H1 (cell line): ENCODE data around the gene IFT80. TPM values are rescaled to one million over a fixed set of nuclear protein-coding genes. Genes with fewer than 3 reads are reported as not detected.
A peak's percentile ranks its signal among the peaks of the same experiment; 100 is the strongest.

Experiments used
- CTCF ChIA-PET: fragments of 300-600 bp; sonication (Branson Sonifier 250); formaldehyde crosslinking; loops from one replicate; lab custom pipeline; 2021; ENCODE audit not compliant: partially characterized antibody; lab: Charles Lee
- POLR2A ChIA-PET: fragments of 300-600 bp; sonication (Branson Sonifier 250); formaldehyde crosslinking; loops from one replicate; lab custom pipeline; 2021; ENCODE audit warnings: inconsistent platforms; ENCODE audit not compliant: partially characterized antibody; lab: Charles Lee
- DNase-seq, 2 experiments: peaks; one replicate each; pipeline versions ENCODE4 v3.0.0 to v3.0.0-alpha.2; 2010 to 2022; ENCODE audit warnings: low spot score in 2 of 2, low read depth in 1 of 2, mixed read lengths in 1 of 2
- FAIRE-seq: peaks from 2 replicates; lab custom pipeline; 2011; peaks lifted over from hg19 to GRCh38; lab: Jason Lieb, UNC
- H2AFZ ChIP-seq: 2 replicates; pipeline ENCODE4 v1.8.1; 2012; ENCODE audit warnings: low read length, inconsistent platforms
- H2AK5ac ChIP-seq: 2 replicates; pipeline ENCODE4 v1.6.1; 2013; ENCODE audit warnings: low read depth, low read length
- H2BK120ac ChIP-seq: replicated peaks from 2 replicates; pipeline ENCODE3; 2013; ENCODE audit warnings: low read depth, low read length, inconsistent platforms
- H2BK12ac ChIP-seq: 2 replicates; pipeline ENCODE4 v1.6.1; 2013; ENCODE audit warnings: low read depth, low read length
- H2BK15ac ChIP-seq: 2 replicates; pipeline ENCODE4 v1.6.1; 2013; ENCODE audit warnings: low read length
- H2BK20ac ChIP-seq: 2 replicates; pipeline ENCODE4 v1.6.1; 2013; ENCODE audit warnings: low read length
- H2BK5ac ChIP-seq: 2 replicates; pipeline ENCODE4 v1.6.1; 2013; ENCODE audit warnings: low read depth, low read length
- H3K14ac ChIP-seq: 2 replicates; pipeline ENCODE4 v1.6.1; 2013; ENCODE audit warnings: inconsistent platforms; ENCODE audit not compliant: insufficient read length
- H3K18ac ChIP-seq: 2 replicates; pipeline ENCODE4 v1.6.1; 2013; ENCODE audit warnings: low read length; ENCODE audit errors: extremely low read depth
- H3K23ac ChIP-seq: 2 replicates; pipeline ENCODE4 v1.6.1; 2013; ENCODE audit warnings: inconsistent platforms; ENCODE audit not compliant: insufficient read length
- H3K23me2 ChIP-seq: 2 replicates; pipeline ENCODE4 v1.6.1; 2013; ENCODE audit warnings: low read depth, low read length
- H3K27ac ChIP-seq: 2 replicates; pipeline ENCODE4 v1.6.1; 2011; ENCODE audit warnings: low read depth, low read length, inconsistent platforms
- H3K27me3 ChIP-seq, 4 experiments: replicated peaks in 1 of 4; 1 replicate in 1 of 4; 2 replicates in 3 of 4; pipeline versions ENCODE4 v1.6.1 to v1.8.1; 2011 to 2013; ENCODE audit warnings: low read length in 3 of 4, mild to moderate bottlenecking in 3 of 4, inconsistent platforms in 2 of 4, mixed read lengths in 2 of 4, moderate library complexity in 1 of 4; ENCODE audit not compliant: control insufficient read depth in 3 of 4, insufficient read depth in 3 of 4; ENCODE audit errors: extremely low read depth in 1 of 4
- H3K36me3 ChIP-seq, 4 experiments: 2 replicates each; pipeline versions ENCODE4 v1.6.1 to v1.8.1; 2011 to 2013; ENCODE audit warnings: mild to moderate bottlenecking in 4 of 4, low read length in 3 of 4, moderate library complexity in 2 of 4, control low read depth in 1 of 4, inconsistent platforms in 1 of 4; ENCODE audit not compliant: insufficient read depth in 4 of 4, control insufficient read depth in 2 of 4
- H3K4ac ChIP-seq: replicated peaks from 2 replicates; pipeline ENCODE3; 2013; ENCODE audit warnings: low read length, low read depth, mixed read lengths, inconsistent platforms; ENCODE audit not compliant: insufficient read length
- H3K4me1 ChIP-seq, 4 experiments: replicated peaks in 1 of 4; 1 replicate in 1 of 4; 2 replicates in 3 of 4; pipeline versions ENCODE4 v1.6.1 to v1.8.1; 2011 to 2013; ENCODE audit warnings: low read length in 3 of 4, inconsistent platforms in 2 of 4, mixed read lengths in 1 of 4; ENCODE audit not compliant: insufficient read depth in 4 of 4, control insufficient read depth in 3 of 4
- H3K4me2 ChIP-seq, 2 experiments: 2 replicates each; pipeline versions ENCODE4 v1.6.1 to v1.8.1; 2011 to 2013; ENCODE audit warnings: low read depth in 2 of 2, low read length in 2 of 2, control low read depth in 1 of 2, inconsistent platforms in 1 of 2, mild to moderate bottlenecking in 1 of 2; ENCODE audit not compliant: insufficient read depth in 1 of 2
- H3K4me3 ChIP-seq, 4 experiments: fragments of 200-600, 300-600 bp in 1 of 4; sonication (generic), shearing (Covaris generic), sonication (Bioruptor Twin) in 1 of 4; 2 replicates each; pipeline versions ENCODE4 v1.5.1 to v1.8.1; 2011 to 2016; ENCODE audit warnings: low read length in 4 of 4, low read depth in 3 of 4, control low read depth in 2 of 4, inconsistent platforms in 2 of 4, mild to moderate bottlenecking in 2 of 4, mixed read lengths in 1 of 4, moderate library complexity in 1 of 4; ENCODE audit not compliant: insufficient read depth in 2 of 4; ENCODE audit errors: extremely low read depth in 1 of 4
- H3K56ac ChIP-seq: replicated peaks from 2 replicates; pipeline ENCODE3; 2013; ENCODE audit warnings: low read depth, mild to moderate bottlenecking, mixed read lengths, low read length, inconsistent platforms; ENCODE audit not compliant: insufficient read length
- H3K79me1 ChIP-seq: 2 replicates; pipeline ENCODE4 v1.6.1; 2013; ENCODE audit warnings: low read depth, low read length, control low read depth
- H3K79me2 ChIP-seq, 2 experiments: 2 replicates each; pipeline versions ENCODE4 v1.6.1 to v1.8.1; 2012 to 2013; ENCODE audit warnings: low read length in 2 of 2, mild to moderate bottlenecking in 2 of 2, inconsistent platforms in 1 of 2; ENCODE audit not compliant: insufficient read depth in 2 of 2, control insufficient read depth in 1 of 2
- H3K9ac ChIP-seq, 4 experiments: replicated peaks in 1 of 4; 1 replicate in 1 of 4; 2 replicates in 3 of 4; pipeline versions ENCODE4 v1.6.1 to v1.8.1; 2011 to 2013; ENCODE audit warnings: low read depth in 3 of 4, low read length in 3 of 4, control low read depth in 2 of 4, mild to moderate bottlenecking in 2 of 4, moderate library complexity in 2 of 4, inconsistent platforms in 1 of 4; ENCODE audit errors: extremely low read depth in 1 of 4
- H3K9me3 ChIP-seq, 2 experiments: 2 replicates each; pipeline versions ENCODE4 v1.6.1 to v1.8.1; 2012 to 2013; ENCODE audit warnings: mild to moderate bottlenecking in 2 of 2, moderate library complexity in 2 of 2, control low read depth in 1 of 2, inconsistent platforms in 1 of 2, low read depth in 1 of 2, low read length in 1 of 2, mixed read lengths in 1 of 2; ENCODE audit not compliant: insufficient read depth in 2 of 2
- H4K20me1 ChIP-seq, 2 experiments: replicated peaks in 1 of 2; 2 replicates each; pipeline versions ENCODE3 to v1.8.1; 2011 to 2013; ENCODE audit warnings: inconsistent platforms in 2 of 2, low read length in 2 of 2, mild to moderate bottlenecking in 1 of 2; ENCODE audit not compliant: insufficient read depth in 2 of 2, control insufficient read depth in 1 of 2
- H4K5ac ChIP-seq: 2 replicates; pipeline ENCODE4 v1.6.1; 2013; ENCODE audit warnings: low read length, low read depth, mixed read lengths, inconsistent platforms; ENCODE audit not compliant: insufficient read length
- H4K8ac ChIP-seq: 2 replicates; pipeline ENCODE4 v1.8.0; 2013; ENCODE audit warnings: mild to moderate bottlenecking, moderate library complexity, low read length, inconsistent platforms; ENCODE audit not compliant: insufficient read depth; ENCODE audit errors: extremely low read depth
- H4K91ac ChIP-seq: replicated peaks from 2 replicates; pipeline ENCODE3; 2013; ENCODE audit warnings: low read length, mixed read lengths, inconsistent platforms; ENCODE audit not compliant: insufficient read length
- POLR2AphosphoS5 ChIP-seq: IDR thresholded peaks from 2 replicates; pipeline ENCODE4 v1.6.1; 2011; ENCODE audit warnings: low read depth, low read length
- TEAD4 ChIP-seq: IDR thresholded peaks from 2 replicates; pipeline ENCODE4 v1.6.1; 2012; ENCODE audit warnings: low read depth, low read length, inconsistent platforms, mixed read lengths
- WGBS, 2 experiments: shearing (Covaris generic) in 1 of 2; methylation state at CpG; one replicate each; pipeline versions ENCODE4 v1.1.6 to v1.1.7; 2013 to 2015; ENCODE audit warnings: low lambda C conversion rate in 2 of 2, mixed read lengths in 2 of 2, inconsistent platforms in 1 of 2, low coverage in 1 of 2, missing lambda C conversion rate in 1 of 2; ENCODE audit not compliant: insufficient replicate concordance in 2 of 2, insufficient coverage in 1 of 2, insufficient read length in 1 of 2; ENCODE audit errors: extremely low coverage in 1 of 2, missing lambda C conversion rate in 1 of 2; 5-methylcytosine and 5-hydroxymethylcytosine counted together
- polyA plus RNA-seq, 7 experiments: library from polyadenylated mRNA; depleted of rRNA in 3 of 7; stranded (reverse) in 5 of 7; unstranded in 2 of 7; fragments of >200 nt in 5 of 7; fragments of 200-250 nt in 2 of 7; gene quantifications; 1 replicate in 5 of 7; 2 replicates in 1 of 7; 4 replicates in 1 of 7; pipeline versions ENCODE4 v1.2.1 to v1.2.3, GENCODE V29; 2011 to 2013; ENCODE audit warnings: missing spikeins in 2 of 7, mixed read lengths in 2 of 7
- total RNA-seq: library from RNA; stranded (reverse); fragmentation: NEBNext Ultra II Directional; extraction: Animal tissue kit (Norgen Biotek cat#: 25700); gene quantifications from 2 replicates; pipeline ENCODE4 v1.2.1, GENCODE V29; 2021

Gene IFT80
- total and polyA plus RNA-seq, 2 of the 8 experiments (the other 6 are each of a cell fraction or from before 2014, with no cell fraction given): 7.2 to 25.9 TPM

DNA sequence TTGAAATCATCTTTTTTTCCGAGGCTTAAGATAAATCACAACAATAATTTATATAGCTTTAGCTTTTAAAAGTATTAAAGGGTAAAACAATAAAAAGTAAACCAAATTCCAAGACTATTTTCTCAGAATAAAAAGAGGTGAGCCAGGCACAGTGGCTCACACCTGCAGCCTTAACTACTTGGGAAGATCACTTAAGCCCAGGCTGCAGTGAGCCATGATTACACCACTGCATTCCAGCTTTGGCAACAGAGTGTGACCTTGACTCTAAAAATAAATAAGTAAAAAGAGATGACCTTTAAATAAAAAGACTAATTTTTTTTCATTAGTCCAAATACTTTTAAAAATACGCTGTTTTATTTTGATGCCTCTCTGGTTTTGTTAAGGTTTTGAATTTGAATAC lies 119.4 kb downstream of the IFT80 start:
- H3K23ac ChIP-seq: no peak overlapping the region
- no peaks in the 10 kb centered on the region; a peak in 1 of 8 replicates for H3K36me3 ChIP-seq
- no peak overlapping the region for H4K5ac ChIP-seq
- H3K4me2 ChIP-seq: no peak overlapping the region
- H2BK15ac ChIP-seq: no peak overlapping the region
- no peak overlapping the region for H3K4me3 ChIP-seq
- no peaks in the 10 kb centered on the region for H3K27me3 ChIP-seq
- ChIA-PET CTCF (interaction anchor here (0.6 to 1.1 kb wide), 3 partner anchors 10 to 72 kb away, joined by 3 to 4 read pairs (median 3); no protein-coding TSS in a partner anchor), POLR2A (no interaction called here)
- no peak overlapping the region for H2BK120ac ChIP-seq
- no peak overlapping the region for H2AFZ ChIP-seq
- no peak overlapping the region for H2BK5ac ChIP-seq
- H3K23me2 ChIP-seq: no peaks in the 10 kb centered on the region
- H2BK20ac ChIP-seq: no peak overlapping the region
- H2AK5ac ChIP-seq: no peak overlapping the region
- no peaks in the 10 kb centered on the region for H3K79me1 ChIP-seq
- H2BK12ac ChIP-seq: no peak overlapping the region
- no peak overlapping the region for H3K4ac ChIP-seq
- no peaks in the 10 kb centered on the region for H3K9me3 ChIP-seq
- no peaks in the 10 kb centered on the region for H4K20me1 ChIP-seq
- H4K91ac ChIP-seq: no peak overlapping the region
- H3K56ac ChIP-seq: no peak overlapping the region
- no peaks in the 10 kb centered on the region for H3K79me2 ChIP-seq
- no peaks in the 10 kb centered on the region for H3K4me1 ChIP-seq
- no peak overlapping the region for H3K14ac ChIP-seq
- FAIRE-seq (peak; percentile 32), DNase-seq (no peak)
- H3K9ac ChIP-seq: no peak overlapping the region
- H4K8ac ChIP-seq: no peak overlapping the region
- H3K18ac ChIP-seq: no peak overlapping the region
- no peak overlapping the region for H3K27ac ChIP-seq
- TF ChIP-seq POLR2AphosphoS5 (no peak), TEAD4 (0 out of 2 replicates have a peak, but pooled peaks have one; percentile 46)
- WGBS, 2 experiments: 75% methylated on average over 2 of the region's 2 CpGs; no CpG with 5 or more reads in 1 of the 2 experiments
